Vagina (tissue), 2 donors: ENCODE results near the gene ISG15.

Experiments used
- POLR2A ChIP-seq, 2 donors: fragments of 450-650 bp; IDR thresholded peaks; one replicate each; pipeline ENCODE4 v1.6.1; 2017; ENCODE audit warnings: antibody characterized with exemption in 2 of 2, mild to moderate bottlenecking in 2 of 2, moderate library complexity in 2 of 2
- TF ChIP-seq, protein P1 (sequence below), 3 experiments: fragments of 450-650 bp in 2 of 3; fragments of 200-600 bp in 1 of 3; sonication (generic) in 1 of 3; IDR thresholded peaks; one replicate each; pipeline ENCODE4 v1.5.1; 2017 to 2019; ENCODE audit warnings: antibody characterized with exemption in 3 of 3, mild to moderate bottlenecking in 2 of 3, moderate library complexity in 2 of 3

DNA sequence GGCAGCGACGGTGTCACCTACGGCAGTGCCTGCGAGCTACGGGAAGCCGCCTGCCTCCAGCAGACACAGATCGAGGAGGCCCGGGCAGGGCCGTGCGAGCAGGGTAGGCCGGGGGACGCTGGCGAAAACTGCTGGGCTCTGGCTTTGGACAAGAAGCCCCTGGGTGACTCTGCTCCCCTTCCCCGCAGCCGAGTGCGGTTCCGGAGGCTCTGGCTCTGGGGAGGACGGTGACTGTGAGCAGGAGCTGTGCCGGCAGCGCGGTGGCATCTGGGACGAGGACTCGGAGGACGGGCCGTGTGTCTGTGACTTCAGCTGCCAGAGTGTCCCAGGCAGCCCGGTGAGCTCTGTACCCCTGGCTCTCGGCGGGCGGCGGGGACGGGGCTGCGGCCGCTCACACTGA lies 30.6 kb downstream of the ISG15 start:
- TF ChIP-seq, protein P1, sequence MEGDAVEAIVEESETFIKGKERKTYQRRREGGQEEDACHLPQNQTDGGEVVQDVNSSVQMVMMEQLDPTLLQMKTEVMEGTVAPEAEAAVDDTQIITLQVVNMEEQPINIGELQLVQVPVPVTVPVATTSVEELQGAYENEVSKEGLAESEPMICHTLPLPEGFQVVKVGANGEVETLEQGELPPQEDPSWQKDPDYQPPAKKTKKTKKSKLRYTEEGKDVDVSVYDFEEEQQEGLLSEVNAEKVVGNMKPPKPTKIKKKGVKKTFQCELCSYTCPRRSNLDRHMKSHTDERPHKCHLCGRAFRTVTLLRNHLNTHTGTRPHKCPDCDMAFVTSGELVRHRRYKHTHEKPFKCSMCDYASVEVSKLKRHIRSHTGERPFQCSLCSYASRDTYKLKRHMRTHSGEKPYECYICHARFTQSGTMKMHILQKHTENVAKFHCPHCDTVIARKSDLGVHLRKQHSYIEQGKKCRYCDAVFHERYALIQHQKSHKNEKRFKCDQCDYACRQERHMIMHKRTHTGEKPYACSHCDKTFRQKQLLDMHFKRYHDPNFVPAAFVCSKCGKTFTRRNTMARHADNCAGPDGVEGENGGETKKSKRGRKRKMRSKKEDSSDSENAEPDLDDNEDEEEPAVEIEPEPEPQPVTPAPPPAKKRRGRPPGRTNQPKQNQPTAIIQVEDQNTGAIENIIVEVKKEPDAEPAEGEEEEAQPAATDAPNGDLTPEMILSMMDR (IDR thresholded peaks at IDR 0.05): no peak
- TF ChIP-seq POLR2A (IDR thresholded peaks at IDR 0.05): no peak
